Activated naive CD4-positive, alpha-beta T cell treated with anti-CD3 and anti-CD28 coated beads, Interleukin-2, amount 50 U/mL, for 16 hours (primary cell): ENCODE measurements around the gene PDGFD.

Experiments used
- DNase-seq: peaks from one replicate; pipeline ENCODE4 v3.0.0-alpha.2; 2020

The PDGFD gene

DNA sequence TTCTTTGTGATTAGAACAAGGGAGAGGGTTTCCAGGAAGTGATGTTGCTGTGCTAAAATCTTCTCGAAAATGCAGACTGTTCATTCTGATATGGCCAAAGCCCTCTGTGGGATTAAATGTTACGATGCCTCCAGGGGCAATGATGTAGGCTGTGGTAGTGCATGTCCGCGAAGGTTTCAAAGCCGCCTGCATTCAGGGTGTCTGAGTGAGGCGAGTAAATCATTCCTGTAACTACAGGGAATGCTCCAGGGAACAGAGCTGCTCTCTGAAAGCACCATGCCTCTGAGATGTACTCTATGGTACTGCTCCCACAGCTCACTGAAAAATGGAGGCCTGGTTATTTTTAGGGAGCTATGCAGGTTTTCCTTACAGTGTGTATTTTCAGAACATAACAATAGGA lies 21.2 kb downstream of the PDGFD start:
- DNase-seq = no peak

DNA sequence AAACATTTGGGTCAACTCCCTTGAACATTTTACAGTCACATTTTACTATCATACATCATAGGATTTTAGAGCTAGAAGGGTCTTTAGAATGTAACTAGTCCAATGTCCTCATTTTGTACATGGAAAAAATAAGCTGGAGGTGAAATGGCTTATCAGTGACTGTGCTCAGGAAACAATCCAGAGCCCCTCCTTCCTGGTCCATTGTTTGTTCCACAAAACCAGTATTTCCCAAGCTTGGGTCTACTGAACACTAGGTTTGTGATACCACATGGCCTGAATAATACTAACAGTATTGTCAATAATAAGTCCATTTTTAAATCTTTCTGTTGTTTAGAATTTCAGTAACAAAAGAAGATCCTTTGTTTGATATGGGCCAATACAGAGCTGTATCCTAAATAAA lies 27.1 kb downstream of the PDGFD start:
- DNase-seq = no peak

DNA sequence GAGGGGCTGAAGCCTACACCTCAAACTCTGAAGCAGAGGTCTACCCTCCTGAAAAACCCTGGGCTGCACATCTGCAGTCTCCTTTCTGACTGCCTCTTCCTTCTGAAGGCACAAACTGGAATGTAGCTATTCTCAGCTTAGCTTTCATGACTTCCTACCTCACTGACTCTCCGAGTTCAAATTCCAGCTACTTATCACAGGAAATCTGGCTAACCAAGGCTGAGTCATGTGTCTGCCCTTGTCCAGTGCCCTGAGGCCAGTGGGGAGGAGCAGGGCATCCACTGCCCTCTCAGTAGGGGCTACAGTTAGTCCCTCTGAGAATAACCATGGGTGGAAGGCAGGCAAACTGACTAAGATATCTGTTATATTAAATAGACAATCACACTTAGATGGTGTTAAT lies 29.2 kb downstream of the PDGFD start:
- DNase-seq = no peak

DNA sequence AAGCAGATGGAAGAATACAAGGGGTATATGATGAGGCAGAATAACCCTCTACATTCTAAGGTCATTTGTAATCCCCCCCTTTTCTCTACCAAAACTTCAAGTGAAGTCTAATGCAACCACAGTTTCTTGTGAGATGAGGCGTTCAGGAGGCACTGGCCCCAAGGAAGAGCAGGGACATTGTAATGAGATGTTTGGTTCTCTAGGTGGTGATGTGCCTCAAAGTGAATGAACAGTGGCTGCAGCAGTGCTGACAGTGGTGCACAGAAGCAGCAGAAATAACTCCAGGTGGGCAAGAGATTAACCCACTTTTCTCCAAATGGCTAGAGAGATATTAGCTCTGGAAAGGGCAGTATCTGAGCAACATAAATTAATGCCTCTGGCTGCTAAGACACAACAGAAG lies 33.8 kb downstream of the PDGFD start:
- no peak for DNase-seq

DNA sequence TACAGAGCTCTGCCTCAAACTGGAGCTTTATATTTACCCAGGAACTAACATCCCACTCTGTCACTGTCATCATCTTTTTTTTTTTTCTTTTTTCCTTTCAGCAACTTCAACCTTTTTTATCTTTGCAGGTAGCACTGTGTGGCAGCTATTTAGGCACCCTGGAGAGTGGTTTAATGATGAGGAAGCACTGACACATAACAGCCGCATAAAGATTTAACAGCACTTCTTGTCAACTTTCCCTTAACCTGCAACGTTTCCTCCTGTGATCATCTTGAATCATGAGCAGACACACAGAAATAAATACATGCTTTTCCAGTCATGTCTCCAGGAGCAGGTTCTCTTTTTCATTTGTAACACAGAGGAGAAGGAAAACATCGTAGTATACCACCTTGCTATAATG lies 34.8 kb downstream of the PDGFD start:
- no peak for DNase-seq

DNA sequence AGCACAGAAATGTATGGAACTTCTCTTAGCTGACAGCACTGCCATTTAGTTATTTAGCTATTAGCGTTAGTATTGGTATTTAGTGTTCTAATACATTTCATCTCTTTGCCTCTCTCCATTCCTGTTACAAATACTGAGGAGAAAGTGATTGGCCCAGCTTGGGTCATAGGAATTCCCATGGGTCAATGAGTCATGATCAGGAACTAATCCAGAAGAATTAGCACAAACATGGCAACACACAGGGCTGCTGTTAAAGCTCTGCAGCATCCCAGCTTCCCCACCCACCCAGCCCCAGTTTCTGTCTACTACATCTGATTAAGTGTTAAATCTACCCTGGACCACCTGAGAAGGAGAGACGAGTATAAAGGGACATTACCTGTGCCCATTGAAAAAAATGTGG lies 36.1 kb downstream of the PDGFD start:
- no peak for DNase-seq

DNA sequence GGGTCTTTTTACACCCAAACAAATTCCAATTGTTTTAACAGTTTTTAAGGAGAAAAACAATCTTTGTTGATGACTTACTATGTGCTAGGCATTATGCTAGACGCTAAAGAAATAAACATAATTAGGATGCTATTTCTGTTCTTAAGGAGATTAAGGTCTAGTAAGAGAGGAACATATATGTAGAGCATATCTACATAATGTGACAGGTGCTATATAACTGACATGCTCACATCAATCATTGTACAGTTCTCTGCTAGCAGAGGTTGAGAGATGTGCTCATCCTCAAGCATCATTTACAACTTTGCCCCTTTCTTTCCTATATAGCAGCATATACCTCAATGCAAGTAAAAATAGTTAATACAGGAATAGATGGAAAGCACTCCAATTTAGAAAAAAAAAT lies 37.5 kb downstream of the PDGFD start:
- no peak for DNase-seq

DNA sequence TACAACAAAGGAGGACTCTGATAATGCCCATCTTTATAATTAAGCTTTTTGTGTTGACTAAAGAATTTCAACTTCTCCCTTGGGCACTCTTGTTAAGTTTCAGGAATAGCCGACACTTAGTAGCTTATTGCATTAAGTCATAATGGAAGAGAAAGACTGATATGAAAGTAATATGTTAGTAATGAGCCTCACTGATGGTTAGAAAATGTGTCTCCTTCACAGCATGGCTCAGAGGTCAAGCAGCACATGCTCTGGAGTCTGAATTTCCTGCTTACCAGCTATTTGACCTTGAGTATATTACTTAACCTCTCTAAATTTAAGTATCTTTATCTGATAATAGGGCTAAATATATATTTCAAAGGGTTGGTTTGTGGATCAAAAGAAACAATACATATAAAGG lies 39.0 kb downstream of the PDGFD start:
- no peak for DNase-seq

DNA sequence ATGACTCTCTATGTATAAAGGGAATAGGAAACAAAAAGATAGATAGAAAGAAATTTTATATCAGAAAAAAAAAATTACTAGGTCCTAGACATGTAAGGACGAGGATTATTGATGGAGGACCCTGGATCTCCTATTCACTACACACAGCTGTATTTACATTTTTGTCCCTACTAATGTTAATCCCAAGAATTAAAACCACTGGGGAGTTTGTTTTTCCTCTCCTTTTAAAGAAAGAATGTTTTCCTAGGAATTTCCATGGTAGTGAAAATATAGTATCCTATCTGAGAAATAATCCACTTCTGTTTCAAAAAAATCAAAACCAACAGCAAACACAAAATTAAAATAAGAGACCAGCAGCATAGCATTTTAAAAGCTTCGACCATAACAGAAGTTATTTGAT lies 41.1 kb downstream of the PDGFD start:
- no peak for DNase-seq

DNA sequence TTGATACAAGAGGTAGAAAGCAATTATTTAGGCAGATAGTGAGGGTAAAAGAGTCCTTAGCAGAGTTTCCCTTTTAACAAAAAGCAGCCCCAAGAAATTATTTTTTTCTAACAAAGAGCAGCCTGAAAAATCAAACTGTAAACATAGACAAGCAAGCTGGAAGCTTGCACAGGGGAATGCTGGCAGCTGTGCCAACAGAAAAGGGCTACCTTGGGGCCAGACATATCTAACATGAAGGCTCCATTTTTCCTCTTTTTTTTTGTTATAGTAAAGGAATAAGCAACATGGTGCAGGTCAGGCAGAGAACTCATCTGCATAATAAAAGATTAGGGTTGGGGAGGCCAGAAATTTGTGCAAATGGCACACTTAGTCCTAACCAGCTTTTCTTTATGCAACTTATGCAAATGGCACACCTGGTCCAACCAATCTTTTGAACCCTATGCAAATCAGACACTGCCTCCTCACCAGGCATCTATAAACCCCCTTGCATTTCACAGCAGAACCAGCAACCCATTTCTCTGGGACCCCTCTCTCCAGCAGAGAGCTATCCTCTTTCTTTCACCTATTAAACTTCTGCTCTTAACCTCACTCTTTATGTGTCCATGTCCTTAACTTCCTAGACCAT lies 41.8 kb downstream of the PDGFD start:
- DNase-seq = no peak

DNA sequence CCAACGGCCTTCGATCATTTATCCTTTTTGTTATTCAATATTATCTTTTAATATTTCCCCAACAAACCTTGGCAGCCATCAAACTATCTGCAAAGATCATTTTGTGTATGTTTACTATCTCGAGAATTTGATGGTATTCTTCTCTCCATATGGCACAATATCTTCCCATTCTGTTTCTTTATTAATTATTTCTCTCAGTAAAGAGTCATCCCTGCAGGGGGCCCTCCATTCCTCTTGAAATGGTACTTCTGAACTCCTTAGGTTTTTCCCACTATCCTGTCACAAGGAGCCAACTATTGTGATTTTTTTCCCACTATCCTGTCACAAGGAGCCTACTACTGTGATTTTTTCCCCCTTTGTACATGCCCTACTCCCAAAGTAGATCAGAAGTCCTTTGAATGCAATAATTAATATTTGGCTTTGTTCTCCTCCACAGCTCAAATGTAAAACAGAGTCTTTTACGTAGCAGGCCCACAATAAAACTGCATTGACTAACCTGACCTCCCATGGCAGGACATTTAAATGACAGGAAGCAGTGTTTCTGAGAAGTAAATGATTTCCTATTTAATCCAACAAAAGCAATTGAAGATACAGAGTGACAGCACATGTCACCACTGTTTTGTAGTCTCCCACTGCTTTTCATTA lies 43.3 kb downstream of the PDGFD start:
- no peak for DNase-seq

DNA sequence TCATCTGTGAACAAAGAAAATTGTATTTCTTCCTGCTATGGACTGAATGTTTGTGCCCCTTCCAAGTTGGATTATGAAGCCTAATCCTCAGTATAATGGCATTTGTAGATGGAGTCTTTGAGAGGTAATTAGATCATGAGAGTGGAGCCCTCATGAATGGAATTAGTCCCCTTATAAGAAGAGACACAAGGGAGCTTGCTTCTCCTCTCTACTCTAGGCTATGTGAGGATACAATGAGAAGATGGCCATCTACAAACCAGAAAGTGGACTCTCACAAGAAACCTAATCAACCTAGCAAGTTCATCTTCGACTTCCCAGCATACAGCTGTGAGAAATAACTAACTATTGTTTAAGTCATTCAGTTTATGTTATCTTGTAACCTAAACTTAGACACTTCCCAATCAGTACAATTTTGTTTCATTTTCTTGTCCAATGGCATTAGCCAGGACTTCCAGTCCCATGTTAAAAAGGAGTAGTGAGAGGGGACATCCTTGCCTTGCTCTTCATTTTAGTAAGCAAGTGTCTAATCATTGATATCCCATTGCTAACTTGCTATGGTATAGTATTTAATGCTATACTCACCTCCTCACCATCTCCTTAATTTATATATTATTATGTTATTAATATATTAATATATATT lies 45.7 kb downstream of the PDGFD start:
- no peak for DNase-seq

DNA sequence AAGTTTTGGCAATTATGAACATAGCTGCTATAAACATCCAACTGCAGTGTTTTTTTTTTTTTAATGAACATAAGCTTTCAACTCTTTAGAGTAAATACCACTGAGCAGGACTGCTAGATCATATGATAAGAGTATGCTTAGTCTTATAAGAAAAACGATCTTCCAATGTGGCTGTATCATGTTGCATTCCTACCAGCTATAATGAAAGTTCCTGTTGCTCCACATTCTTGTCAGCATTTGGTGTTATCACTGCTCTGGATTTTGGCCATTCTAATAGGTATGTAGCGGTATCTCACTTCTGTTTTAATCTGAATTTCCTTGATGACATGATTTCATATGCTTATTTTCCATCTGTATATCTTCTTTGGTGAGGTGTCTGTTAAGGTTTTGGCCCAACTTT lies 50.4 kb downstream of the PDGFD start:
- DNase-seq = no peak

DNA sequence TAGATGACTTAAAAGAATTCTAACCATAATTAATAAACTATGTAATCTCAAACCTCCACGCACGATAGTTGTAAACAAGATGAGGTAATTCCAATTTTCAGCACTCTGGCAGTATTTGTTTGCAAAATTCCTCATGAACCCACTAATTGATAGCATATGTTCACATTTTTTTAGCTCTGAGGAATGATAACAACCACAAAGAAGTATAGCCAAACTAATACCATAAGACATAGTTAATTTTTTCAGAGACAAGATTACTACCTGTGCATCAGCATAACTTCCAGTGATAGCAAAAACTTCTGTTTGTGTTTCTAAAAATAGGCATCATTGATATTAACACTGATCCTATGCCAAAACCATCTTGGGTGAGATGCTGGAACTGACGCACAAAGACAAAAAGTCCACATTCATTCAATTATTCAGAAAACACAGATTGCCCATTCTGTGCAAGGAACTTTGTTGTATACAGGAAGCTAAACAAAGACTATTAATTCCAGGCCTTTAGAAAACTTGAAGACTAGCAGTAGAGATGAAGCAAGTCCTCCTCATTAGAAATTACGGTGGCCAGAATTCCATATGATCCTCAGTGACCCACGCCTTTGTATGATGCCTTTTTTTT lies 57.7 kb downstream of the PDGFD start:
- no peak for DNase-seq

DNA sequence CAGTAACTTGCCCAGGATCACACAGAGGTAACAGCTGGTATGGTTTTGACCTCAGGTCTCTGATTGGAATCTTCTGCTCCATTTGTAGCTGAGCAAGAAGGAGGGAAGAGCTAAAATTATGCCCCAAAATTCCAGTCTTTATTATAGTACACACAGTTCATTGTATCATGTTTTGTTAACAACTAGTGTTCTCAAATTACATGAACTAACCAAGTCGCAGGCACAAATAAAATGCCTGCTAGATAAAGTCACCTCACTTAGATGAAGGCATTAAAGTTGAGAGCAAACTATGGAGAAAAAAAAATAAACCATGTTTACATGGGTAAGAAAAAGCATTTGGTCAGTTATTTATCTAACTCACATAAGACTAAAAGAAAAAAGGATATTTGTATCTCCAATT lies 58.8 kb downstream of the PDGFD start:
- no peak for DNase-seq

DNA sequence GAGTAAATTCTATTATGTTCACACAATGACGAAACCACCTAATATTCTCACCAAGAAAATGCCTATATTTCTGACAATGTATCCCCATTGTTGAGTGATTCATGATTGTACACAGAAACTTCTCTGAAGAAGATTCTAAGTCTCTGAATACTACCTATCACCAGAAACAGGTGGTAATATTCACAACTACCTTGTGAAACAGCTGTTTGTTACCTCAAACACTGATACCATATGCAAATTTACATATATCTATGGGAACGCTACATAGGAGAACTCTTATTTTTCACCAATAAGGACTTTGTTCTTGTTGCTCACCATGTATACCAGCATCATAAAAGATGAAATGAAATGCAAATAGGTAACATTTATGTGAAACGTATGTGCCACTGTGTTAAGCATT lies 59.3 kb downstream of the PDGFD start:
- no peak for DNase-seq

DNA sequence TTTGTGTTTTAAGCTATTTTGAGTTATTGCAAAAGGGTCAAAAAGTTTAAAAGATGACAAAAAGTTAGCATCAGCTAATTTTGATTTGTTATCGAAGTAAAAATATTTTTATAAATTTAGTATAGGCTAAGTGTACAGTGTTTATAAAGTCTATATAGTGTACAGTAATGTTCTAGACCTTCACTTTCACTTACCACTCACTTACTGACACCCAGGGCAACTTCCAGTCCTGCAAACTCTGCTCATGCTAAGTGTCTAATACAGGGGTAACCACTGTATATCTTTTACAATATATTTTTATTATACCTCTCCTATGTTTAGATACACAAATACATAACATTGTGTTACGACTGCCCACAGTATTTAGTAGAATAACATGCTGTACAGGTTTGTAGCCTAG lies 59.7 kb downstream of the PDGFD start:
- DNase-seq = no peak

DNA sequence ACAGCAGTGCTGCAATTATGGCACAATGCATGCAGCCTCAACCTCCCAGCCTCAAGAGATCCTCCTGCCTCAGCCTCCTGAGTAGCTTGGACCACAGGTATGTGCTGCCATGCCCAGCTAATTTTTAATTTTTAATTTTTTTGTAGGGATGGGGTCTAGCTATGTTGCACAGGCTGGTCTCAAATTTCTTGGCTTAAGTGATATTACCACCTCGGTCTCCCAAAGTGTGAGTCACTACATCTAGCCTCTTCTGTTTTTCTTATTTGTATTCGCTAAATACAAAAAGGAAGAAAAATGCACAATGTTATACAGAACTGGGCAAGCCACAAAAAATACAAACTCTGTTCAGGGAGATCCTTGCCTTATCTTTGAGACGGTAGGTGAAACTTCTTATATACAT lies 65.4 kb downstream of the PDGFD start:
- no peak for DNase-seq

DNA sequence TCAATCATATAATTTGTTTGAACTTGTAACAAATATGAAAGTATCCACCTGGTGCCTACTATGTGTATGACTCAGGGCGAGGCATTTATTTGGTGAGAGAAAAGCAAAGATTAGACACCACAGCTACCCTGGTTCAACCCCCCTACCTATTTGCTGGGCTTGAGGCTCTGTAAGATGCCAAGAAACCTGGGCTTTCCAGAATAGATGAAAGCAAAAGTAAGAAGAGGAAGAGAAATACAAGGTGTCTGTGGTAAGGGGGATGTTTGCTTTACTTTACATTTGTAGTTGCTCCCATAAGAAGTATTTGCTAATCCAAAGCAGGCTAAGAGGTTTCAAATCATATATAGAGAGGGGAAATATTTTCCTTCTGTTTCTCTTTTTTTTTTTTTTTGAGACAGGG lies 65.8 kb downstream of the PDGFD start:
- no peak for DNase-seq

DNA sequence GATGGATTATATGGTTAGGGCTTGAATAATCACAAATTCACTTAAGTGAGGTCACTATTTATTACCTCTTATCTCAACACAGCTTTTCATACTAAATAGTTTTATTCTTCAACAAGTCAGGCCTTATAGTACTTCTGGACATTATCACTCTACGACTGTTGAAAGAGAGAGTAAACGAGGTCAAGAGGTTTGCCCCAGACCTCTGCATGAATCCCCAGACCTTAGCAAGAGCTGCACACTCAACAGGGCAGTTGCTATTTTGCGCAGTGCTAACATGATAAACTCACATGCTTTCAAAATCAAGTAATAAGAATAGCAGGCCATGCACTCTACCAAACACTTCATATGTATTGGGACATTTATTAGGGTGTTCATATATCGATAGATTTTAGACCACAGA lies 67.0 kb downstream of the PDGFD start:
- DNase-seq = no peak

DNA sequence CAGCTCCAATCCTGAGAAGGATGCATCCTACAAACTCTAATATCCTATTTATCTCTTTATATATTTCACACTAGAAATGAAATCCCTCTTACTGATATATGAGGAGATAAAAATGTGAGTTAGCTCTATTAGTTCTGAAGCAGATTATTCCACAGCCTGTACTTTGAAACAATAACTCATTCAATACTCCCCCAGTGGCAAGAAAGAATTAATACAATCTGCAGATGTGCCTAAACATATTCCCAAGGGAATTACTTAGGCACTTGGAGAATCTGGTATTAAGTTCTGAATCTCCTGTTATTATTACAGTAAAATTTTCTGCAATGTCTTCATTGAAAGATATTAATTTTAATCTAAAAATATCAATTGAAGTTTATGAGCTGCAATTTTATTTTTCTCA lies 68.2 kb downstream of the PDGFD start:
- DNase-seq = no peak

DNA sequence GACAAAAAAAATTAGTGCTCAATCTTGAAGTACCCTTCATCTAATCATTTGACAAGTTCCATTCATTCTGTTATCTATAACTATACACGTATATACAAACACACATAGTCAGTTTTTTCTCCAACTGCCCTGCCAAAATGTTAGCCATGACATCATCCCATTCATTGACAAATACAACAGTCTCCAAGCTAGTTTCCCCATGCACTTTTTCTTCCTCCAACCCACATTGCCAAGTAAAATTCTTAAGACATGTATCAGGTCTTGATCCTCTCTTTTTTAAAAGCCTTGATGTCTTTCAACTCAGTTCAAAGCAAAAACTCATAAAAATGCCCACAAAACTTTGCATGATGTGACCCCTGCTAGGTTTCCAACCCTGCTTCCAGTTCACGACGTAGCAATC lies 69.4 kb downstream of the PDGFD start:
- no peak for DNase-seq

DNA sequence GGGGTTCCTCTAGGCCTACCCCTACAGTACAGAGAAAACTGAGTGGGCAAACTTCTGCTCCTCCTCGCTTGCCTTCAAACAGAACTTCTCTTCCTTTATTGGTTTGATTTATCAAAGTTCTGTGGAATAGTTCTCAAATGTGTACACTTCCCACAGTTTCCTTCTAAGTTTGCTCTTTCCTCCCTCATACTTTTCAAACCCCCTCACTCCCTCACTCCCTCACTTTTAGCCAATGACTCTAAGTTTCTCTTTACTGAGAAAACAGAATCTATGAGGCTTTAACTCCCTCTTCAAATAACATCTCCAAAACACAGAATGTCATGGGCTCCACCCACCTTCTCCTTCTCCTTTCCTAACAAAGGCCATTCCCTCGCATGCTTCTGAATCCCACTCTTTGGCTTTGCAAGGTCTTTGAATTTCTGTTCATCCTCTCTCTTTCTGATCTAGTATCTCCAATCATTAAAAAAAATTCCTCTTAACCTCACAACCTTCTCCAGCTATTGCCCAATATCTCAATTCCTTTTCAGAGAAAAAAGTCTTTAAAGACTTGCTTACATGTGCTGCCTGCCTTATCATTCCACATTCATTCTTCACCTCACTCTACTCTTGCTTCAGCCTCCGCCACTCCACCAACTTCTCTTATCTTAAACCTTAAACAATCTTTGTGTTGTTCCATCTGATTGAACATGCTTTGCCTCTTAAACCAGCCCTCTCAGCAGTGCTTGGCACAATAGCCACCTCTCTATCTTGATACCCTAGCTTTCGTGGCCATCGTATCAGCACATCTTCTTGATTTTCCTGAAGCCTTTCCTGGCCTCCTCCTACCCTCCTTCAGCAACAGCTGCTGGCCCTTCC lies 70.3 kb downstream of the PDGFD start:
- no peak for DNase-seq
